HUES6 (cell line): ENCODE measurements around the gene SLC35G4.

Source experiments
- H3K27ac ChIP-seq: 2 replicates; pipeline ENCODE4 v1.7.0; 2013; ENCODE audit warnings: low read depth, mild to moderate bottlenecking, low read length, inconsistent platforms
- H3K27me3 ChIP-seq: 2 replicates; pipeline ENCODE4 v1.6.1; 2013; ENCODE audit warnings: low read length; ENCODE audit not compliant: control insufficient read depth, insufficient read depth
- H3K36me3 ChIP-seq: 2 replicates; pipeline ENCODE4 v1.6.1; 2013; ENCODE audit warnings: low read length; ENCODE audit not compliant: control insufficient read depth, insufficient read depth
- H3K4me1 ChIP-seq: 2 replicates; pipeline ENCODE4 v1.6.1; 2013; ENCODE audit warnings: low read length; ENCODE audit not compliant: control insufficient read depth, insufficient read depth
- H3K4me3 ChIP-seq: 2 replicates; pipeline ENCODE4 v1.5.1; 2013; ENCODE audit warnings: low read depth, low read length
- H3K9ac ChIP-seq: one replicate; pipeline ENCODE4 v1.6.1; 2013; ENCODE audit warnings: mild to moderate bottlenecking, low read length
- H3K9me3 ChIP-seq: 2 replicates; pipeline ENCODE4 v1.6.1; 2013; ENCODE audit warnings: low read depth, low read length; ENCODE audit not compliant: control insufficient read depth, insufficient read depth

SLC35G4 gene

DNA sequence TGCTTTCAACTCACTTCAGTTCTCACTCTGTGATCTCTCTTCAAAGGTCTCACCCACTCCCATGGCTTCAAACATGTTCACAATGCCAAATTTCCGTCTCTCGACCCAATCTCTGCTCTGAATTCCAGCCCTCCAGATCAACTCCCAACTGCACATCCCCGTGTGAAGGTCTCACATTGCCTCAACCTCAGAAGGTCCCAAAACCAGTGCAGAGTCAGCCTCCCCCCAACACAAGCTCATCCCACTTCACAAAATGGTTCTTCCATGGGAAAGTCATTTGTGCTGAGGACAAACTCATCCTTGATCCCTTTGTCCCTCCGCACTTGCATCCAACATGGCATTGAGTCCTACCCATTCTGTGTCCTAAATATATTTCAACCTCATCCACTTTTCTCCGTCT is 48.6 kb downstream of the SLC35G4 start:
- Histone ChIP-seq H3K9me3 (no peaks in the 10 kb centered on the region), H3K27ac (no peak overlapping the region), H3K4me1 (peaks cover 4% of the 10 kb centered on the region; the same call in 1 of the 2 replicates), H3K4me3 (no peak overlapping the region), H3K27me3 (peaks cover 15% of the 10 kb centered on the region), H3K9ac (no peak overlapping the region), H3K36me3 (no peaks in the 10 kb centered on the region)

DNA sequence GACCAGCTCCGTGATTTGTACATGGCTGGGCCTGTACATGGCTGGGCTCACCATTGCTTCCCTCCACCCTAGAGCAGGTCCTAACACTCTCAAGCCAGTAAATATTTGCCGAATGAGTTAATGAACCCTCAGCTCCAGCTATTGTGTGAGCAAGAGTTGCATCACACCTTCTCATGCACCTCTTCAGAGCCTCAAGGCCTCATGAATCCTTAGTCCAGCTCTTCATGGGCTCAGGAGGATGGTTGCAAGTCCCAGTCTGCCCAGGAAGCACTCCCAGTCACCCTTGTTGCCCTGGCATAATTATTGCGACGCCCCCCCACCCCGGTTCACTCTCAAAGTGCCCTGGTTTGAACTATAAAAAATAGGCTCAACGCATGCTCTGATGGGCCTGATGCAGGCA is 49.6 kb downstream of the SLC35G4 start:
- peaks cover 13% of the 10 kb centered on the region for H3K27me3 ChIP-seq
- H3K9ac ChIP-seq = no peak overlapping the region
- H3K9me3 ChIP-seq = no peaks in the 10 kb centered on the region
- no peak overlapping the region for H3K27ac ChIP-seq
- peaks cover 4% of the 10 kb centered on the region; the same call in 1 of the 2 replicates for H3K4me1 ChIP-seq
- no peaks in the 10 kb centered on the region for H3K36me3 ChIP-seq
- no peak overlapping the region for H3K4me3 ChIP-seq
